Neuronal stem cell (in vitro differentiated cells): ENCODE measurements around the gene SMARCAL1.
A peak's percentile ranks its signal among the peaks of the same experiment; 100 is the strongest.

ENCODE experiments used
- DNase-seq: peaks from one replicate; pipeline ENCODE4 v3.0.0-alpha.2; 2013; ENCODE audit warnings: low spot score
- H2AFZ ChIP-seq: one replicate; pipeline ENCODE4 v1.6.1; 2013; ENCODE audit warnings: mild to moderate bottlenecking, low read length, inconsistent platforms
- H2AK5ac ChIP-seq: 2 replicates; pipeline ENCODE4 v1.6.1; 2013; ENCODE audit warnings: low read depth, mild to moderate bottlenecking, inconsistent platforms, low read length, moderate library complexity, mixed read lengths
- H2BK120ac ChIP-seq: 2 replicates; pipeline ENCODE4 v1.6.1; 2013; ENCODE audit warnings: low read depth, mild to moderate bottlenecking, inconsistent platforms, low read length, moderate library complexity, mixed read lengths
- H2BK12ac ChIP-seq: one replicate; pipeline ENCODE4 v1.6.1; 2013; ENCODE audit warnings: low read length, inconsistent platforms
- H2BK15ac ChIP-seq: 2 replicates; pipeline ENCODE4 v1.6.1; 2013; ENCODE audit warnings: mild to moderate bottlenecking, low read length, inconsistent platforms, mixed read lengths
- H2BK5ac ChIP-seq: one replicate; pipeline ENCODE4 v1.6.1; 2013; ENCODE audit warnings: inconsistent platforms, mild to moderate bottlenecking, low read length, moderate library complexity
- H3K14ac ChIP-seq: one replicate; pipeline ENCODE4 v1.6.1; 2013; ENCODE audit warnings: low read length, inconsistent platforms
- H3K18ac ChIP-seq: 2 replicates; pipeline ENCODE4 v1.6.1; 2013; ENCODE audit warnings: low read length, inconsistent platforms
- H3K23ac ChIP-seq: 2 replicates; pipeline ENCODE4 v1.6.1; 2013; ENCODE audit warnings: low read depth, mild to moderate bottlenecking, mixed read lengths, low read length, inconsistent platforms; ENCODE audit not compliant: poor library complexity
- H3K27ac ChIP-seq: replicated peaks from 3 replicates; pipeline ENCODE4 v1.5.1; 2013; ENCODE audit warnings: low read length, inconsistent platforms
- H3K27me3 ChIP-seq, 3 experiments: 2 replicates each; pipeline ENCODE4 v1.6.1; 2013; ENCODE audit warnings: low read length in 3 of 3, mild to moderate bottlenecking in 2 of 3, inconsistent platforms in 1 of 3, low read depth in 1 of 3, mixed read lengths in 1 of 3, moderate library complexity in 1 of 3; ENCODE audit not compliant: control insufficient read depth in 3 of 3, insufficient read depth in 3 of 3
- H3K36me3 ChIP-seq, 2 donors: replicated peaks in 1 of 2; 2 replicates each; pipeline ENCODE4 v1.6.1; 2013; ENCODE audit warnings: low read length in 2 of 2; ENCODE audit not compliant: control insufficient read depth in 2 of 2, insufficient read depth in 2 of 2
- H3K4ac ChIP-seq: 2 replicates; pipeline ENCODE4 v1.6.1; 2013; ENCODE audit warnings: inconsistent platforms, mild to moderate bottlenecking, low read length, moderate library complexity
- H3K4me1 ChIP-seq, 2 donors: 1 replicate in 1 of 2; 2 replicates in 1 of 2; pipeline ENCODE4 v1.6.1; 2013; ENCODE audit warnings: low read length in 2 of 2, low read depth in 1 of 2; ENCODE audit not compliant: control insufficient read depth in 2 of 2, insufficient read depth in 1 of 2
- H3K4me2 ChIP-seq: one replicate; pipeline ENCODE4 v1.6.1; 2013; ENCODE audit warnings: mild to moderate bottlenecking, low read length, inconsistent platforms; ENCODE audit not compliant: insufficient read depth, poor library complexity, severe bottlenecking
- H3K4me3 ChIP-seq, 2 donors: 2 replicates each; pipeline ENCODE4 v1.5.1; 2013; ENCODE audit warnings: low read length in 2 of 2, mild to moderate bottlenecking in 2 of 2, inconsistent platforms in 1 of 2, moderate library complexity in 1 of 2
- H3K79me1 ChIP-seq: one replicate; pipeline ENCODE4 v1.6.1; 2013; ENCODE audit warnings: low read depth, mild to moderate bottlenecking, inconsistent platforms, low read length, moderate library complexity
- H3K9ac ChIP-seq: one replicate; pipeline ENCODE4 v1.6.1; 2013; ENCODE audit warnings: mild to moderate bottlenecking, low read depth, low read length, inconsistent platforms; ENCODE audit not compliant: poor library complexity
- H3K9me3 ChIP-seq, 2 donors: replicated peaks in 1 of 2; 2 replicates each; pipeline versions ENCODE3 to v1.6.1; 2013; ENCODE audit warnings: low read length in 2 of 2, mild to moderate bottlenecking in 2 of 2, inconsistent platforms in 1 of 2, low read depth in 1 of 2, mixed read lengths in 1 of 2, moderate library complexity in 1 of 2; ENCODE audit not compliant: control insufficient read depth in 2 of 2, insufficient read depth in 1 of 2
- H4K8ac ChIP-seq: one replicate; pipeline ENCODE4 v1.6.1; 2013; ENCODE audit warnings: low read depth, mild to moderate bottlenecking, inconsistent platforms, low read length, moderate library complexity
- H4K91ac ChIP-seq: one replicate; pipeline ENCODE4 v1.6.1; 2013; ENCODE audit warnings: low read length, low read depth, mild to moderate bottlenecking, inconsistent platforms; ENCODE audit not compliant: poor library complexity
- whole genome bisulfite sequencing, 2 donors: extraction: QIAGEN DNeasy Blood & Tissue Kit; methylation state at CpG; one replicate each; pipeline ENCODE4 v1.1.7; 2013; ENCODE audit warnings: missing lambda C conversion rate in 2 of 2, mixed read lengths in 1 of 2; ENCODE audit not compliant: insufficient read length in 2 of 2, insufficient replicate concordance in 1 of 2; ENCODE audit errors: extremely low coverage in 2 of 2; 5-methylcytosine and 5-hydroxymethylcytosine counted together

Gene SMARCAL1

DNA sequence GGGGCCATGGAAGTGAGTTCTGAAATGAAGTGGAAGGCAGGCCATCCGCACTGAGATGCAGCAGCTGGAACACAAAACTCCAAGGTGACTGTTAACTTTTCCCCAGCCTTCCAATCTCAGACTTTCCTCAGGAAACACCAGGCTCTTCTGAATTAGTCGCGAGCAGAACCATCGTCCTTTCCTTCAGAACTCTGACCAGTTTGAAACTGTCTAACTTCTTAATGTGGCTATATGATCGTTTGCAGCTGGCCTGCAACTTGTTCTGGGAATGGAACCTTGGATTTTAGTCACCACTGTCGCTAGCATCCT lies 85.7 kb downstream of the SMARCAL1 start:
- no peak for DNase-seq
- Histone ChIP-seq H3K14ac (no peak overlapping the region), H3K36me3 (peaks cover 16 to 39% of the 10 kb centered on the region in 2 donors), H2BK5ac (peak overlapping the region; percentile 75), H2BK120ac (no peak overlapping the region), H3K4me1 (peaks cover 12 to 13% of the 10 kb centered on the region in 2 donors), H3K27me3 (no peaks in the 10 kb centered on the region), H3K79me1 (peaks cover 2% of the 10 kb centered on the region), H3K9ac (peak overlapping the region; percentile 32), H2AK5ac (no peak overlapping the region), H3K23ac (no peak overlapping the region), H3K4me3 (peak overlapping the region; percentile 79 to 90), H3K4ac (no peak overlapping the region), H4K91ac (no peak overlapping the region), H3K4me2 (peak overlapping the region; percentile 54), H2BK15ac (no peak overlapping the region), H4K8ac (no peak overlapping the region), H2BK12ac (no peak overlapping the region), H3K9me3 (no peaks in the 10 kb centered on the region), H3K18ac (peak overlapping the region; percentile 7), H3K27ac (peak overlapping the region; percentile 18), H2AFZ (peak overlapping the region; percentile 84)
- WGBS, 2 donors = no CpG with 5 or more reads among the region's 6 CpGs

- DNase-seq = peak; percentile 90
- Histone ChIP-seq H2BK15ac (no peak within 1 kb of the TSS), H3K4me3 (peak within 1 kb of the TSS; percentile 79 to 90), H3K9me3 (no peaks in the 10 kb centered on the region), H4K8ac (peak within 1 kb of the TSS; percentile 98), H2BK5ac (peak within 1 kb of the TSS; percentile 75), H3K4ac (no peak within 1 kb of the TSS), H3K27ac (peak within 1 kb of the TSS; percentile 62), H3K23ac (peak within 1 kb of the TSS; percentile 89), H3K18ac (peak within 1 kb of the TSS; percentile 91), H2AFZ (peak within 1 kb of the TSS; percentile 84), H2BK12ac (no peak within 1 kb of the TSS), H2AK5ac (peak within 1 kb of the TSS; percentile 84), H4K91ac (no peak within 1 kb of the TSS), H3K14ac (peak within 1 kb of the TSS; percentile 2), H3K27me3 (no peaks in the 10 kb centered on the region), H3K9ac (peak within 1 kb of the TSS; percentile 93), H3K79me1 (peaks cover 2% of the 10 kb centered on the region), H2BK120ac (no peak within 1 kb of the TSS), H3K36me3 (peaks cover 21 to 46% of the 10 kb centered on the region in 2 donors), H3K4me1 (peaks cover 10% of the 10 kb centered on the region in 2 donors), H3K4me2 (peak within 1 kb of the TSS; percentile 71)
- WGBS, 2 donors = no CpG with 5 or more reads among the region's 54 CpGs
These were observed 86.4 kb downstream of the SMARCAL1 start, which contains the start of gene RPL37A for GRCh38 chr2:216498379-216499352. Gene RPL37A (plus strand): TSS chr2:216498844. CDS start chr2:216498875, 31 bp downstream.

DNA sequence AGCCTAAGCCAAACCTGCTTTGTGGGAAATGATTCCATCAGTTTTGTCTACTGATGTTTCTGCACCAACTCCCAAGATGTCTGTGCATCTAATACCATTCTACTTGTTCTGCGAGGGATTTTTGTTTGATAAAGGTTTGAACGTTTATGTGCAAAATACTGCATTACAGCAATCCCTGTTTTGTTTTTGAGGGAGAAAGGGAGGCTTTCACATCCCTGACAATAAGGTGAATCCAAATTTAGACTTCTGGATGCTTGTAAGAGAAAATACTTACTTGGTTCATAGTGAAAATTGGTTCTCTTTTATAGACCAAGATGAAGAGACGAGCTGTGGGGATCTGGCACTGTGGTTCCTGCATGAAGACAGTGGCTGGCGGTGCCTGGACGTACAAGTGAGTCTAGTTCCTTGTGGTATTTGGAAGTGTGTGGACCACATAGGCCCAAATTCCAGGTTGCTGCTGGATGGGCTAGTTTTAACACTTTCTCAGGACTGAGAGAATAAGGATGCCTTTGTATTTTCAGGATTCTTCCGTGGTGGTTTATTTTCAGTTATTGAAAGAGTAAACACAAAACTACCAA lies 87.4 kb downstream of the SMARCAL1 start:
- Histone ChIP-seq H2AFZ (no peak overlapping the region), H3K36me3 (peaks cover 30 to 56% of the 10 kb centered on the region in 2 donors), H4K91ac (no peak overlapping the region), H2BK12ac (no peak overlapping the region), H3K4me1 (peaks cover 10% of the 10 kb centered on the region in 2 donors), H4K8ac (no peak overlapping the region), H2BK120ac (no peak overlapping the region), H3K9ac (peak overlapping the region; percentile 65), H2BK15ac (no peak overlapping the region), H3K79me1 (peaks cover 2% of the 10 kb centered on the region), H3K14ac (no peak overlapping the region), H3K23ac (no peak overlapping the region), H3K4me2 (peak overlapping the region; percentile 71), H2BK5ac (no peak overlapping the region), H2AK5ac (no peak overlapping the region), H3K27ac (no peak overlapping the region), H3K4ac (no peak overlapping the region), H3K27me3 (no peaks in the 10 kb centered on the region), H3K9me3 (no peaks in the 10 kb centered on the region), H3K18ac (no peak overlapping the region), H3K4me3 (peak overlapping the region; percentile 79 to 90)
- no CpG with 5 or more reads among the region's 6 CpGs for WGBS, 2 donors
- no peak for DNase-seq

- Histone ChIP-seq H3K18ac (no peak overlapping the region), H3K9me3 (no peaks in the 10 kb centered on the region), H2BK15ac (no peak overlapping the region), H3K27me3 (no peaks in the 10 kb centered on the region), H2AK5ac (no peak overlapping the region), H3K23ac (no peak overlapping the region), H3K79me1 (peaks cover 2% of the 10 kb centered on the region), H3K4me3 (peak overlapping the region in 1 of 2 donors; percentile 79), H4K91ac (no peak overlapping the region), H3K36me3 (peaks cover 32 to 65% of the 10 kb centered on the region in 2 donors), H3K4ac (no peak overlapping the region), H3K14ac (no peak overlapping the region), H2BK12ac (no peak overlapping the region), H2AFZ (no peak overlapping the region), H3K4me2 (no peak overlapping the region), H4K8ac (no peak overlapping the region), H2BK5ac (no peak overlapping the region), H3K4me1 (peaks cover 10% of the 10 kb centered on the region in 2 donors), H3K9ac (no peak overlapping the region), H2BK120ac (no peak overlapping the region), H3K27ac (no peak overlapping the region)
- WGBS, 2 donors = no CpG with 5 or more reads among the region's 2 CpGs
- no peak for DNase-seq
These were observed 88.3 kb downstream of the SMARCAL1 start for GRCh38 chr2:216500572-216500971.
